Prostate gland (tissue), 2 donors: Measurements from ENCODE around the gene PSD4. TPM values are rescaled to one million over a fixed set of nuclear protein-coding genes. Genes with fewer than 3 reads are reported as not detected.

Experiments used
- DNase-seq: peaks from one replicate; pipeline ENCODE4 v3.0.0-alpha.2; 2019; ENCODE audit warnings: low spot score
- H3K27ac ChIP-seq, 2 donors: fragments of 200-600 bp; sonication (generic); 2 replicates each; pipeline ENCODE4 v1.5.1; 2017 to 2019
- H3K27me3 ChIP-seq: fragments of 200-600 bp; sonication (generic); replicated peaks from 2 replicates; pipeline ENCODE4 v1.5.1; 2019; ENCODE audit not compliant: insufficient read depth
- H3K36me3 ChIP-seq, 2 donors: fragments of 200-600 bp; sonication (generic); 1 replicate in 1 of 2; 2 replicates in 1 of 2; pipeline versions ENCODE4 v1.5.1 to v1.8.1; 2017 to 2019
- H3K4me1 ChIP-seq: fragments of 200-600 bp; sonication (generic); replicated peaks from 2 replicates; pipeline ENCODE4 v1.5.1; 2019
- H3K4me3 ChIP-seq, 2 donors: fragments of 200-600 bp; sonication (generic); 2 replicates each; pipeline ENCODE4 v1.5.1; 2017 to 2019
- H3K9me3 ChIP-seq: fragments of 200-600 bp; sonication (generic); 2 replicates; pipeline ENCODE4 v1.5.1; 2017
- CTCF ChIP-seq, 4 experiments: fragments of 200-600 bp in 2 of 4; fragments of 450-650 bp in 2 of 4; sonication (generic) in 2 of 4; IDR thresholded peaks; 1 replicate in 3 of 4; 2 replicates in 1 of 4; pipeline ENCODE4 v1.5.1; 2016 to 2019; ENCODE audit warnings: antibody characterized with exemption in 4 of 4, mild to moderate bottlenecking in 2 of 4, moderate library complexity in 2 of 4
- POLR2A ChIP-seq: fragments of 450-650 bp; IDR thresholded peaks from one replicate; pipeline ENCODE4 v1.6.1; 2016; ENCODE audit warnings: antibody characterized with exemption, mild to moderate bottlenecking
- POLR2AphosphoS5 ChIP-seq: sonication (generic); formaldehyde crosslinking; IDR thresholded peaks from one replicate; pipeline ENCODE4 v1.6.1; 2017; ENCODE audit warnings: antibody characterized with exemption
- WGBS: methylation state at CpG from one replicate; pipeline ENCODE4 v1.1.5; 2018; 5-methylcytosine and 5-hydroxymethylcytosine counted together
- intact Hi-C: fragments of 100-400 bp; cut with DNase I; formaldehyde crosslinking; loops from one replicate; pipeline ENCODE4 v1.14.2; 2022
- total RNA-seq, 2 donors: library from RNA; depleted of rRNA; stranded (reverse); fragments of >200 nt; gene quantifications; one replicate each; pipeline ENCODE4 v1.1.0, GENCODE V29; 2016

PSD4 gene
- total RNA-seq, 2 donors from 2014 or later: 139 to 221 TPM

- Histone ChIP-seq H3K9me3 (no peaks in the 10 kb centered on the region), H3K4me1 (no peaks in the 10 kb centered on the region), H3K36me3 (no peaks in the 10 kb centered on the region), H3K27ac (no peak overlapping the region), H3K27me3 (no peaks in the 10 kb centered on the region), H3K4me3 (no peak overlapping the region)
- 73% methylated on average over 15 of the region's 15 CpGs for WGBS
- TF ChIP-seq CTCF (IDR thresholded peaks at IDR 0.05) (no peak), POLR2AphosphoS5 (no peak), POLR2A (no peak)
- intact Hi-C loops: no loop called here
- DNase-seq: no peak
These were observed 35.9 kb downstream of the PSD4 start for GRCh38 chr2:113209646-113210171.

DNA sequence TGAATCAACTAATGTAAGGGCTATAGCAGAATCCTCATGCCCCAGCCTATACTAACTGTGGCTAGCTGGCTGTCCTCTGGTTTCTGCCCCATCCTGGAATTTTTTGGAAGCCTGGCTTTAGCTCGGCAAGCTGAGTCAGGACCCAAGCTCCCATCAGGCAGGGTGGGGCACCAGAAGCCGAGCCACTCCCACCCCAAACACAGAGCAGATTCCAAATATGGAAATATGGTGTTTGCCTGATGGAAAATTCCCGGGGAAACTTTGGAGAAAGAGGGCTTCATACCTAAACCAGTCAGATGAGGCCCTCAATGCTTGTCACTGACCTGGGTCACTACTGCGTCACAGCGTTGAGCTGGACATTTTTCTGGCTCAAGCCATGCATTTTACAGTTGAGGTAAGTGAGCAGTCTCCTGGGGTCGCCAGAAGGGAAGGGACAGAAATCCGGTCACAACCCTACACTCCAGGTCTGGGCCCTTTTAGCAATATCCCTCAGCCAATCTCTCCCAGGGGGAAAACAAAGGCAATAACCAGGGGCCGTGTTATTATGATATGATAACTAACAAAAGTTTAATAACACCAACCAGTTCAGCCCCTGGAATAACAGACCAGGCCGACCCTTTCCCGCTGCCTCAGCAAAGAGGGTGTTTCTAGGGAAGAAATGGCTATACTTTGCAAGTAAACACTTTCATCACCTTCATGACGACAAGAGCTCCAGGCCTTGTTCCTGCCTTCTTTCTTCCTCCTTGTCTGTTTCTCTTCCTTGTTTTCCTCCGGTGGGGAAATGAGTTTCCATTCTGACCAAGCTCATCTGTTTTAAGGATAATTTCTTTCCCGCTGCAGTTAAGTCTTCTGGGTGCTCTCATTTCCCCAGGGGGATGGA lies 37.7 kb downstream of the PSD4 start:
- intact Hi-C loops: no loop called here

DNA sequence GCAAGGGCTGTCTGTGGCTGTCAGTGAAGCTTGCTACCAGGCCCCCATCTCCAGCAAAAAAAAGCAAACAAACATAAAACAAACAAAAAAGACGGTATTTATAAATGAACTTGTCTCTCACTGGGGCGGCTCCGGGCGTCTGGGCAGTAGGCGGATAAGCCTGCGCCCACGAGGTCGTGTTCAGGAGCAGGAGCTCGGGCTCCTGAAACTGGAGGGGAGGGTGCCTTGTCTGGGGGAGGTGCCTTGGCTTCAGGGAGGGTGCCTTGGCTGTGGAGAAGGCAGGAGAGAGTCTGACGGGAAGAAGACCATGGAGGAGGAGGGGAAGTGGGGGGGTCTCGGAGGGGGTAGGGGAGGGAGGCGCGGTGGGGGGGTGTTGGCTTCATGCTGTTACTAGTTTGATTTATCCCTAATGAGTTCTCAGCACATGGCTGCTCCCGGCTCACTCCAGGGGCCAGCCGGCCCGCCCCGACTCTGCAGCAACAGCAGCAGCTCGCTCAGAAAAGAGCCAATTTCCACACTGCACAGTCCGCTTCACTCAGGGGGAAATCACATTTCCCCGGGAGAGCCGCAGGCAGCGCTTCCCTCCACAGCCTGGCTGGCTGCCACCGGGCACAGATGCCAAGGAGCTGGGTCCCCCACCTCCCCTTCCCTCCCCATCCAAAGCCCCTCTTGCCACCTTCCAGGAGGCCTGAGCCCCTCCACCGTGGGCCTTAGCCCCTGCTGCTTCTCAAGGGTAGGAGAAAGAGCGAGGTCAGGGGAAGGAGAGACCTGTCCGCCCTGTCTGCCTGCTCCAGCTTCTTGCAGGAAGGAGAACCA lies 38.7 kb downstream of the PSD4 start:
- no peaks in the 10 kb centered on the region for H3K27me3 ChIP-seq
- H3K4me1 ChIP-seq: no peaks in the 10 kb centered on the region
- H3K4me3 ChIP-seq: no peak overlapping the region
- TF ChIP-seq POLR2A: no peak
- TF ChIP-seq POLR2AphosphoS5: no peak
- TF ChIP-seq CTCF (IDR thresholded peaks at IDR 0.05): no peak
- DNase-seq: no peak
- H3K27ac ChIP-seq: no peak overlapping the region
- no peaks in the 10 kb centered on the region for H3K9me3 ChIP-seq
- no peaks in the 10 kb centered on the region for H3K36me3 ChIP-seq
- WGBS: 22% methylated on average over 22 of the region's 26 CpGs
- intact Hi-C loops: no loop called here

More for the DNA sequence above, 37.7 kb downstream of the PSD4 start:
- H3K36me3 ChIP-seq: no peaks in the 10 kb centered on the region
- no peaks in the 10 kb centered on the region for H3K27me3 ChIP-seq
- WGBS: 80% methylated on average over 13 of the region's 13 CpGs
- no peak for TF ChIP-seq CTCF (IDR thresholded peaks at IDR 0.05)
- TF ChIP-seq POLR2AphosphoS5: no peak
- TF ChIP-seq POLR2A: no peak
- no peak for DNase-seq
- no peak overlapping the region for H3K4me3 ChIP-seq
- H3K27ac ChIP-seq: no peak overlapping the region
- H3K9me3 ChIP-seq: no peaks in the 10 kb centered on the region
- no peaks in the 10 kb centered on the region for H3K4me1 ChIP-seq

GRCh38 chr2:113213061-113213930 lies 39.5 kb downstream of the PSD4 start:
- WGBS: 97% methylated on average over 14 of the region's 14 CpGs
- Histone ChIP-seq H3K4me3 (no peak overlapping the region), H3K27ac (no peak overlapping the region), H3K27me3 (no peaks in the 10 kb centered on the region), H3K9me3 (no peaks in the 10 kb centered on the region), H3K4me1 (no peaks in the 10 kb centered on the region), H3K36me3 (no peaks in the 10 kb centered on the region)
- intact Hi-C loops: no loop called here
- no peak for DNase-seq
- TF ChIP-seq POLR2AphosphoS5: no peak
- TF ChIP-seq POLR2A: no peak
- no peak for TF ChIP-seq CTCF (IDR thresholded peaks at IDR 0.05)
